GM23338 (cell line): ENCODE results near the gene PURA. TPM values are rescaled to one million over a fixed set of nuclear protein-coding genes. Genes with fewer than 3 reads are reported as not detected.

Experiments used
- ATAC-seq: fragments of 200-7000 bp; cut with Tn5 transposase; 3 replicates; pipeline ENCODE4 v1.9.1; 2020
- DNase-seq: peaks from one replicate; pipeline ENCODE4 v3.0.0-alpha.2; 2015; ENCODE audit warnings: low spot score
- H2AFZ ChIP-seq: fragments of 200-600 bp; sonication (generic); 2 replicates; pipeline ENCODE4 v1.8.0; 2016; ENCODE audit warnings: antibody characterized with exemption, mild to moderate bottlenecking, moderate library complexity
- H3F3A ChIP-seq: fragments of 200-600 bp; sonication (generic); replicated peaks from 2 replicates; pipeline ENCODE4 v1.8.0; 2017; ENCODE audit warnings: antibody characterized with exemption, mixed run types, low read depth
- H3K27ac ChIP-seq: fragments of 200-600 bp; sonication (generic); 2 replicates; pipeline ENCODE4 v1.6.1; 2016; ENCODE audit warnings: low read depth
- H3K27me3 ChIP-seq: fragments of 200-600 bp; sonication (generic); 2 replicates; pipeline ENCODE4 v1.8.0; 2016; ENCODE audit warnings: mild to moderate bottlenecking, mixed run types, moderate library complexity; ENCODE audit not compliant: insufficient read depth
- H3K36me3 ChIP-seq: fragments of 200-600 bp; sonication (generic); 2 replicates; pipeline ENCODE4 v1.8.0; 2016; ENCODE audit warnings: mild to moderate bottlenecking; ENCODE audit not compliant: insufficient read depth
- H3K4me1 ChIP-seq: fragments of 200-600 bp; sonication (generic); 2 replicates; pipeline ENCODE4 v1.8.0; 2016; ENCODE audit warnings: mild to moderate bottlenecking, moderate library complexity; ENCODE audit not compliant: insufficient read depth
- H3K4me2 ChIP-seq: fragments of 200-600 bp; sonication (generic); 2 replicates; pipeline ENCODE4 v1.7.1; 2017; ENCODE audit warnings: mixed run types
- H3K4me3 ChIP-seq: fragments of 200-600 bp; sonication (generic); 2 replicates; pipeline ENCODE4 v1.6.1; 2016; ENCODE audit warnings: mixed run types
- H3K79me2 ChIP-seq: fragments of 200-600 bp; sonication (generic); replicated peaks from 2 replicates; pipeline ENCODE4 v1.8.0; 2017; ENCODE audit warnings: mild to moderate bottlenecking; ENCODE audit not compliant: insufficient read depth
- H3K9me2 ChIP-seq: fragments of 200-600 bp; sonication (generic); 2 replicates; pipeline ENCODE4 v1.8.0; 2017; ENCODE audit not compliant: insufficient read depth
- H4K20me1 ChIP-seq: fragments of 200-600 bp; sonication (generic); replicated peaks from 2 replicates; pipeline ENCODE4 v1.8.0; 2017; ENCODE audit warnings: mild to moderate bottlenecking; ENCODE audit not compliant: insufficient read depth
- H3K27ac Mint-ChIP-seq: 2 replicates; pipeline ENCODE4 v1.8.0; 2020; ENCODE audit warnings: inconsistent platforms, mild to moderate bottlenecking, moderate library complexity, mixed read lengths
- H3K27me3 Mint-ChIP-seq: 3 replicates; pipeline ENCODE4 v1.8.0; 2022; ENCODE audit warnings: low read depth, mild to moderate bottlenecking, moderate library complexity, mixed read lengths, inconsistent platforms; ENCODE audit not compliant: insufficient read depth, poor library complexity
- H3K36me3 Mint-ChIP-seq: 3 replicates; pipeline ENCODE4 v1.8.0; 2021; ENCODE audit warnings: low read depth, mild to moderate bottlenecking, inconsistent platforms, moderate library complexity, mixed read lengths
- H3K4me1 Mint-ChIP-seq: 3 replicates; pipeline ENCODE4 v1.8.0; 2020; ENCODE audit warnings: mild to moderate bottlenecking, inconsistent platforms, mixed read lengths
- H3K4me3 Mint-ChIP-seq: 3 replicates; pipeline ENCODE4 v1.8.0; 2021; ENCODE audit warnings: moderate library complexity, mild to moderate bottlenecking, inconsistent platforms, mixed read lengths
- H3K9me3 Mint-ChIP-seq: 3 replicates; pipeline ENCODE4 v1.8.0; 2020; ENCODE audit warnings: moderate library complexity, mild to moderate bottlenecking, inconsistent platforms, mixed read lengths
- CREB1 ChIP-seq: fragments of 250-450 bp; sonication (Bioruptor Pico); IDR thresholded peaks from 2 replicates; pipeline ENCODE4 v1.5.0; 2020; ENCODE audit warnings: low read depth, mild to moderate bottlenecking, moderate library complexity
- CTCF ChIP-seq, 2 experiments: fragments of 200-600 bp in 1 of 2; sonication (generic) in 1 of 2; conservative IDR thresholded peaks; 2 replicates each; pipeline versions ENCODE4 v1.5.1 to v1.6.1; 2016 to 2017; ENCODE audit warnings: antibody characterized with exemption in 2 of 2, low read depth in 2 of 2, mild to moderate bottlenecking in 2 of 2, moderate library complexity in 1 of 2
- ETS1 ChIP-seq: IDR thresholded peaks from 2 replicates; pipeline ENCODE4 v1.6.1; 2016; ENCODE audit warnings: antibody characterized with exemption
- EZH2 ChIP-seq: fragments of 200-600 bp; sonication (generic); IDR thresholded peaks from one replicate; pipeline ENCODE4 v1.8.0; 2017; ENCODE audit warnings: antibody characterized with exemption, mild to moderate bottlenecking, low read depth; ENCODE audit not compliant: unreplicated experiment
- JUNB ChIP-seq: IDR thresholded peaks from one replicate; pipeline ENCODE4 v1.6.1; 2016; ENCODE audit warnings: antibody characterized with exemption; ENCODE audit not compliant: unreplicated experiment
- POLR2AphosphoS5 ChIP-seq: IDR thresholded peaks from 2 replicates; pipeline ENCODE4 v1.6.1; 2016; ENCODE audit warnings: antibody characterized with exemption, low read depth
- STAT1 ChIP-seq: IDR thresholded peaks from one replicate; pipeline ENCODE4 v1.6.1; 2016; ENCODE audit warnings: antibody characterized with exemption; ENCODE audit not compliant: unreplicated experiment
- polyA plus RNA-seq: library from polyadenylated mRNA; unstranded; fragments of >200 nt; fragmentation: Nextera tagmentation; extraction: Ambion mirVana; gene quantifications from 2 replicates; pipeline ENCODE4 v1.2.1, GENCODE V29; 2016
- total RNA-seq: library from RNA; depleted of rRNA; stranded (reverse); fragments of >200 nt; shearing (Covaris generic); gene quantifications from 2 replicates; pipeline ENCODE4 v1.2.3, GENCODE V29; 2014

PURA gene
- total and polyA plus RNA-seq, 2 experiments from 2014 or later = 1.5 to 2.3 TPM

GRCh38 chr5:140146523-140146842 lies 32.6 kb downstream of the PURA start:
- H3K4me2 ChIP-seq = peak overlapping the region; percentile 93
- no peaks in the 10 kb centered on the region for H3K9me2 ChIP-seq
- H2AFZ ChIP-seq = peak overlapping the region; percentile 99
- H3K4me1 ChIP-seq = no peaks in the 10 kb centered on the region; the same call in 1 of the 2 replicates
- H3K4me3 ChIP-seq = peak overlapping the region; percentile 79
- Mint-ChIP-seq H3K27me3 (peaks cover 46% of the 10 kb centered on the region), H3K9me3 (no peaks in the 10 kb centered on the region), H3K4me3 (peak overlapping the region; percentile 72), H3K36me3 (no peaks in the 10 kb centered on the region), H3K27ac (no peak overlapping the region), H3K4me1 (peaks cover 22% of the 10 kb centered on the region)
- H3K27me3 ChIP-seq = peaks cover 46% of the 10 kb centered on the region
- ATAC-seq (peak; percentile 35), DNase-seq (no peak)
- H3F3A ChIP-seq = no peaks in the 10 kb centered on the region
- TF ChIP-seq POLR2AphosphoS5 = no peak
- TF ChIP-seq STAT1 = no peak
- peak; percentile 50 for TF ChIP-seq EZH2
- TF ChIP-seq ETS1 = no peak
- no peaks in the 10 kb centered on the region; the same call in 1 of the 2 replicates for H3K36me3 ChIP-seq
- H4K20me1 ChIP-seq = peaks cover 3% of the 10 kb centered on the region; the same call in 1 of the 2 replicates
- H3K27ac ChIP-seq = no peak overlapping the region
- H3K79me2 ChIP-seq = no peaks in the 10 kb centered on the region

GRCh38 chr5:140147460-140147859 lies 33.6 kb downstream of the PURA start:
- no peak overlapping the region for H3K27ac ChIP-seq
- no peaks in the 10 kb centered on the region for H3K9me3 Mint-ChIP-seq
- no peak overlapping the region for H3K27ac Mint-ChIP-seq
- H3K4me3 ChIP-seq = no peak overlapping the region
- DNase-seq (no peak), ATAC-seq (no peak)
- H4K20me1 ChIP-seq = peaks cover 3% of the 10 kb centered on the region; the same call in 1 of the 2 replicates
- TF ChIP-seq JUNB = no peak
- H3K36me3 ChIP-seq = no peaks in the 10 kb centered on the region; the same call in 1 of the 2 replicates
- no peak overlapping the region for H2AFZ ChIP-seq
- H3K27me3 Mint-ChIP-seq = peaks cover 47% of the 10 kb centered on the region
- H3K27me3 ChIP-seq = peaks cover 48% of the 10 kb centered on the region
- H3K9me2 ChIP-seq = no peaks in the 10 kb centered on the region
- H3K4me1 ChIP-seq = peaks cover 10% of the 10 kb centered on the region
- no peak overlapping the region for H3K4me2 ChIP-seq
- H3K79me2 ChIP-seq = no peaks in the 10 kb centered on the region
- peaks cover 29% of the 10 kb centered on the region for H3K4me1 Mint-ChIP-seq
- H3F3A ChIP-seq = no peaks in the 10 kb centered on the region
- H3K36me3 Mint-ChIP-seq = no peaks in the 10 kb centered on the region
- no peak overlapping the region for H3K4me3 Mint-ChIP-seq

DNA sequence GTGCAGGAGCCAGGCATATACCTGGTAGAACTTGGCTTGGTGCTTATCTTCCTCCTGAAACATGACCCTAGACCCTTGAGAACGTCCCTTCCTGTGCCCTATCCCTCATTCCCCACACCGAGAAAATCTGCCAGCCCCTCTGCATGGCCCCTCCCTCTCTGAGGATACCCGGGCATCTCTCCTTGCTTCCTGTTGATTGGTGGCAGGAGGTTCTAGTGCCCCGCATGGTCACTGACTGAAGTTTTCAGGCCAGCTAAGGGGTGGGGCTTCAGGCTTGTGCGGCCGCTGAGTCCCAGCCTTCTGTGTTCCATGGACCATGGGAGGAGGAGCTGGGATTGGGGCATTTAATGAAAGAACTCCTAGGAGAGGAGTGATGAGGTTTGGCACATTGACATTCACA lies 34.6 kb downstream of the PURA start:
- peaks cover 59% of the 10 kb centered on the region for H3K27me3 ChIP-seq
- TF ChIP-seq CREB1 (CRISPR knock-in tag) (no peak), ETS1 (no peak), CTCF (conservative IDR thresholded peaks at IDR 0.05; ENCODE audit: low read depth in 2 of 2) (peak in 1 of 2 experiments; percentile 27; a peak in 2 of 4 replicates), JUNB (no peak)

More for the DNA sequence above, 34.6 kb downstream of the PURA start:
- no peaks in the 10 kb centered on the region for H3F3A ChIP-seq
- no peak overlapping the region for H2AFZ ChIP-seq
- ATAC-seq (peak; percentile 60), DNase-seq (peak; percentile 89)
- peaks cover 3% of the 10 kb centered on the region; the same call in 1 of the 2 replicates for H4K20me1 ChIP-seq
- H3K4me3 Mint-ChIP-seq = no peak overlapping the region
- H3K4me1 Mint-ChIP-seq = peaks cover 38% of the 10 kb centered on the region
- no peaks in the 10 kb centered on the region for H3K79me2 ChIP-seq
- H3K9me3 Mint-ChIP-seq = no peaks in the 10 kb centered on the region
- H3K27me3 Mint-ChIP-seq = peaks cover 47% of the 10 kb centered on the region
- H3K36me3 Mint-ChIP-seq = no peaks in the 10 kb centered on the region
- H3K9me2 ChIP-seq = no peaks in the 10 kb centered on the region
- peaks cover 20% of the 10 kb centered on the region for H3K4me1 ChIP-seq
- no peak overlapping the region for H3K4me2 ChIP-seq
- no peaks in the 10 kb centered on the region; the same call in 1 of the 2 replicates for H3K36me3 ChIP-seq
- H3K27ac ChIP-seq = no peak overlapping the region
- no peak overlapping the region for H3K4me3 ChIP-seq
- H3K27ac Mint-ChIP-seq = no peak overlapping the region
